HCT116 (cell line): ENCODE data around the gene PHF5A. TPM values are rescaled to one million over a fixed set of nuclear protein-coding genes. Genes with fewer than 3 reads are reported as not detected.

Experiments
- ATAC-seq: fragments of 200-7000 bp; cut with Tn5 transposase; 2 replicates; pipeline ENCODE4 v1.9.1; 2020; ENCODE audit warnings: mild to moderate bottlenecking, moderate library complexity
- BruUV-seq: library from RNA; stranded (reverse); fragments of 400-500 nt; replicated peaks from 2 replicates; lab custom pipeline; 2021; lab: Mats Ljungman, UMichigan
- CTCF ChIA-PET: fragments of 300-600 bp; sonication (Branson Sonifier 250); formaldehyde crosslinking; loops from one replicate; lab custom pipeline; 2021; ENCODE audit warnings: antibody characterized with exemption; lab: Charles Lee
- POLR2A ChIA-PET: fragments of 300-600, 350-600 bp; sonication (Branson Sonifier 250); formaldehyde crosslinking; loops from one replicate; lab custom pipeline; 2021; ENCODE audit warnings: antibody characterized with exemption; lab: Charles Lee
- RAD21 ChIA-PET, 2 experiments: fragments of 300-600 bp; sonication (Branson Sonifier 250); formaldehyde crosslinking; loops; one replicate each; lab custom pipeline; 2023; ENCODE audit warnings: low total read pairs in 2 of 2; ENCODE audit not compliant: uncharacterized antibody in 2 of 2, unreplicated experiment in 2 of 2, low non-redundant PET in 1 of 2; lab: Charles Lee
- DNase-seq: peaks from one replicate; pipeline ENCODE4 v3.0.0-alpha.2; 2010; ENCODE audit warnings: low read depth, low spot score
- H2AFZ ChIP-seq: fragments of 200-600 bp; shearing (Covaris generic), sonication (generic); 2 replicates; pipeline ENCODE4 v1.6.1; 2017; ENCODE audit warnings: low read depth, mixed run types, mixed read lengths, antibody characterized with exemption, low read length; ENCODE audit not compliant: poor library complexity, severe bottlenecking
- H3K27ac ChIP-seq: 2 replicates; pipeline ENCODE4 v1.5.1; 2012; ENCODE audit warnings: low read depth, low read length
- H3K27me3 ChIP-seq: fragments of 200-600 bp; sonication (generic); 2 replicates; pipeline ENCODE4 v1.6.1; 2016; ENCODE audit warnings: mixed run types, low read length, mixed read lengths; ENCODE audit not compliant: insufficient read depth
- H3K36me3 ChIP-seq, 2 experiments: fragments of 200-500 bp in 1 of 2; fragments of 200-600 bp in 1 of 2; sonication (Bioruptor generic) in 1 of 2; sonication (generic) in 1 of 2; 2 replicates each; pipeline versions ENCODE4 v1.5.1 to v1.6.1; 2014 to 2016; ENCODE audit warnings: low read length in 2 of 2, inconsistent platforms in 1 of 2, mixed read lengths in 1 of 2, mixed run types in 1 of 2; ENCODE audit not compliant: insufficient read depth in 2 of 2, control insufficient read depth in 1 of 2
- H3K4me1 ChIP-seq, 2 experiments: fragments of 200-600 bp in 1 of 2; sonication (generic) in 1 of 2; 2 replicates each; pipeline versions ENCODE4 v1.5.1 to v1.6.1; 2012 to 2017; ENCODE audit warnings: low read length in 2 of 2, inconsistent platforms in 1 of 2, mild to moderate bottlenecking in 1 of 2, mixed read lengths in 1 of 2, mixed run types in 1 of 2, moderate library complexity in 1 of 2; ENCODE audit not compliant: insufficient read depth in 2 of 2, control insufficient read depth in 1 of 2
- H3K4me2 ChIP-seq: fragments of 200-600 bp; sonication (generic); 2 replicates; pipeline ENCODE4 v1.6.1; 2017; ENCODE audit warnings: mixed run types, low read length, mixed read lengths
- H3K4me3 ChIP-seq, 2 experiments: fragments of 200-600 bp in 1 of 2; sonication (generic) in 1 of 2; replicated peaks in 1 of 2; 2 replicates each; pipeline ENCODE4 v1.5.1; 2011 to 2016; ENCODE audit warnings: low read length in 2 of 2, control low read depth in 1 of 2, low read depth in 1 of 2, mild to moderate bottlenecking in 1 of 2, mixed read lengths in 1 of 2, mixed run types in 1 of 2
- H3K79me2 ChIP-seq: fragments of 200-600 bp; sonication (generic); 2 replicates; pipeline ENCODE4 v1.6.1; 2017; ENCODE audit warnings: mild to moderate bottlenecking, mixed run types, low read length, moderate library complexity, mixed read lengths; ENCODE audit not compliant: insufficient read depth
- H3K9ac ChIP-seq: fragments of 200-600 bp; sonication (generic); 2 replicates; pipeline ENCODE4 v1.6.1; 2016; ENCODE audit warnings: low read length, mixed read lengths
- H3K9me2 ChIP-seq: fragments of 200-600 bp; sonication (generic), shearing (Covaris generic); 2 replicates; pipeline ENCODE4 v1.6.1; 2017; ENCODE audit warnings: mixed run types, mild to moderate bottlenecking, moderate library complexity; ENCODE audit not compliant: insufficient read depth
- H3K9me3 ChIP-seq, 2 experiments: fragments of 200-500 bp in 1 of 2; fragments of 200-600 bp in 1 of 2; sonication (Bioruptor generic) in 1 of 2; sonication (generic) in 1 of 2; 2 replicates each; pipeline ENCODE4 v1.6.1; 2014 to 2017; ENCODE audit warnings: low read length in 2 of 2, mixed read lengths in 2 of 2, inconsistent platforms in 1 of 2, low read depth in 1 of 2, mild to moderate bottlenecking in 1 of 2, mixed run types in 1 of 2, moderate library complexity in 1 of 2; ENCODE audit not compliant: control insufficient read depth in 1 of 2, insufficient read depth in 1 of 2
- H4K20me1 ChIP-seq: fragments of 200-600 bp; sonication (generic), shearing (Covaris generic); 2 replicates; pipeline ENCODE4 v1.6.1; 2017; ENCODE audit warnings: mixed run types, mild to moderate bottlenecking, moderate library complexity; ENCODE audit not compliant: insufficient read depth
- CTCF ChIP-seq, 3 experiments: fragments of 200-600 bp in 1 of 3; sonication (generic) in 1 of 3; IDR thresholded peaks in 2 of 3; conservative IDR thresholded peaks in 1 of 3; 2 replicates each; pipeline ENCODE4 v1.5.1; 2012 to 2017; ENCODE audit warnings: low read depth in 2 of 3, low read length in 2 of 3, antibody characterized with exemption in 1 of 3, borderline replicate concordance in 1 of 3, control low read depth in 1 of 3, mild to moderate bottlenecking in 1 of 3, mixed read lengths in 1 of 3, mixed run types in 1 of 3, moderate library complexity in 1 of 3; ENCODE audit not compliant: insufficient read depth in 1 of 3
- MAX ChIP-seq: IDR thresholded peaks from 2 replicates; pipeline ENCODE4 v1.6.1; 2012
- SP1 ChIP-seq: IDR thresholded peaks from 2 replicates; pipeline ENCODE4 v1.6.1; 2012; ENCODE audit warnings: low read depth
- SRF ChIP-seq: IDR thresholded peaks from 2 replicates; pipeline ENCODE4 v1.6.1; 2012; ENCODE audit warnings: low read depth
- TCF7L2 ChIP-seq: IDR thresholded peaks from 2 replicates; pipeline ENCODE4 v1.7.0; 2011; ENCODE audit warnings: borderline replicate concordance, inconsistent platforms; ENCODE audit not compliant: insufficient read depth, insufficient read length; ENCODE audit errors: extremely low read depth
- intact Hi-C: fragments of 100-400 bp; cut with micrococcal nuclease; formaldehyde crosslinking; loops from 2 replicates; pipeline ENCODE4 v1.10.0; 2022
- total RNA-seq: library from RNA; stranded (reverse); gene quantifications from one replicate; pipeline ENCODE4 v1.2.1, GENCODE V29; 2021; ENCODE audit not compliant: unreplicated experiment

The PHF5A gene
- total RNA-seq, 1 experiment from 2014 or later: 86.0 TPM

- H3K4me1 ChIP-seq: peaks cover 29 to 39% of the 10 kb centered on the region in 2 experiments
- peak overlapping the region; percentile 60 for H3K27ac ChIP-seq
- H3K27me3 ChIP-seq: no peaks in the 10 kb centered on the region
- BruUV-seq: no TSS peak
- CTCF ChIA-PET: interaction anchor here (2.0 kb wide), 1 partner anchor 109 kb away, joined by 6 read pairs; no protein-coding TSS in a partner anchor
- peak overlapping the region; percentile 70 for H3K4me2 ChIP-seq
- peak overlapping the region; percentile 21 for H3K9ac ChIP-seq
- H4K20me1 ChIP-seq: no peaks in the 10 kb centered on the region
- no peaks in the 10 kb centered on the region for H3K9me3 ChIP-seq
- POLR2A ChIA-PET: interaction anchor here (1.1 kb wide), 1 partner anchor 64 kb away, joined by 4 read pairs; no protein-coding TSS in a partner anchor
- H3K4me3 ChIP-seq: peak overlapping the region in 1 of 2 experiments; percentile 14; a peak in 1 of 4 replicates
- peak; percentile 40 for DNase-seq
- TF ChIP-seq MAX (peak; percentile 89), TCF7L2 (peak; percentile 29), SP1 (peak; percentile 60), CTCF (IDR thresholded peaks at IDR 0.05 in 2 of 3, conservative IDR thresholded peaks at IDR 0.05 in 1 of 3; ENCODE audit: borderline replicate concordance in 1 of 3, insufficient read depth in 1 of 3, low read depth in 2 of 3, low read length in 2 of 3) (no peak), SRF (no peak)
- TF ChIP-seq, all 23 proteins: peak for 3
- ATAC-seq: peak; percentile 95
- Histone ChIP-seq H3K9me2 (no peaks in the 10 kb centered on the region), H3K36me3 (peaks cover 9 to 34% of the 10 kb centered on the region in 2 experiments), H3K79me2 (peaks cover 7% of the 10 kb centered on the region; the same call in 1 of the 2 replicates), H2AFZ (no peak overlapping the region)
- intact Hi-C loops: no loop called here
- RAD21 ChIA-PET: no interaction called here
These were observed 44.1 kb upstream of the PHF5A start for GRCh38 chr22:41512421-41513194.
